Stimulated activated CD4-positive, alpha-beta T cell treated with anti-CD3 and anti-CD28 coated beads, Interleukin-15, amount 100 ng/mL, for 1 hour (primary cell): Measurements from ENCODE around the gene RALGAPB.
"Not testable (repeated sequence)": the region's sequence is repeated elsewhere in the genome, so short reads cannot be mapped to it uniquely, and the experiment has no call there.

ENCODE experiments used
- DNase-seq, 2 donors: peaks; one replicate each; pipeline ENCODE4 v3.0.0-alpha.2; 2020; ENCODE audit warnings: low read depth in 1 of 2, low spot score in 1 of 2

The RALGAPB gene

DNA sequence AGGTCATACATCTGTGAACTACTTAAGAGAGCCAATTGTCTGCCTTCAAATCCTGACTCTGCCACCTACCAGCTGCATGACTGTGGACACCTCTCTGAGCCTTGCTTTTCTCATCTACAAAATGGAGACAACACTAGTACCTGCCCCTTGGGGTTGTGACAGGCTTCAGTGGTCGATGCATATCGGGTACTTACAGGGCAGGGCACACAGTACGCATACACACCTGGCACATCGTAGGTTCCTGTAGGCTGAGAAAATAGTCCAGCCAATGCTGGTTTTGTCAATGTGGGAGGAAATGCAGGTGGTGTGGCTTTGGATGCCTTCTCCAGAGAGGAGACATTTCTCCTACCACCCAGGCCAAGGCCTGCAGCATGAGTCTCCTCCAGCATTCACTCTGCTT is 110.7 kb downstream of the RALGAPB start:
- no peak for DNase-seq

DNA sequence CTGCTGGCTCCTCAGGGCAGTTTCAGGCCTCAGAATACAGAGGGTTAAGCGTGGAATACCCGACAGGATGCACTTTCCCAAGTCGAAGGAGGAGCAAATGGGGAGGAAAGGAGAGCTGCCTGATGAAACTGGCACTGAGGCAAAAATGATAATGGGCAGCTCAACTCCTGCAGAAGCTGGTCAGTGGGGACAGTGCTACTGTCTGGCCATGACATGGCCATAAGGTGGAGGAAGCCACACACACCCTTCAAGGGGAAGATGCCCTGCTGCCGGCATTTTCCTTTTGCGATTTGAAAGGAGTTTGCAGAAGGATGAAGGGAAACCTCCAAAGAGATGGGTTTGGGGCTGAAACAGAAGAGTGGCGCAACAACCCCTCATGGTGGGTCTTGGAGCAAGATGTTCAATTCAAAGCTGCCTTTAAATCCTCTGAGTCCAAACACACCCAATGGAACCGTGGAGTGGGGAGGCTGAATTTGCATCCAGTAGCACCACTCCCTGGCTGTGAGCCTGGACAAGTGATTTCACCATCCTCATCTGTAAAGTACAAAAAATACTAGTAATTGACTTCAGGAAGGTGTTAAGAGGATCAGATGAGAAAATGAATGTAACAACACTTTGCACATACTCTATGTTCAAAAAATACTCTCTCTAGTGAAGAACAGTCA is 111.6 kb downstream of the RALGAPB start:
- no peak for DNase-seq

DNA sequence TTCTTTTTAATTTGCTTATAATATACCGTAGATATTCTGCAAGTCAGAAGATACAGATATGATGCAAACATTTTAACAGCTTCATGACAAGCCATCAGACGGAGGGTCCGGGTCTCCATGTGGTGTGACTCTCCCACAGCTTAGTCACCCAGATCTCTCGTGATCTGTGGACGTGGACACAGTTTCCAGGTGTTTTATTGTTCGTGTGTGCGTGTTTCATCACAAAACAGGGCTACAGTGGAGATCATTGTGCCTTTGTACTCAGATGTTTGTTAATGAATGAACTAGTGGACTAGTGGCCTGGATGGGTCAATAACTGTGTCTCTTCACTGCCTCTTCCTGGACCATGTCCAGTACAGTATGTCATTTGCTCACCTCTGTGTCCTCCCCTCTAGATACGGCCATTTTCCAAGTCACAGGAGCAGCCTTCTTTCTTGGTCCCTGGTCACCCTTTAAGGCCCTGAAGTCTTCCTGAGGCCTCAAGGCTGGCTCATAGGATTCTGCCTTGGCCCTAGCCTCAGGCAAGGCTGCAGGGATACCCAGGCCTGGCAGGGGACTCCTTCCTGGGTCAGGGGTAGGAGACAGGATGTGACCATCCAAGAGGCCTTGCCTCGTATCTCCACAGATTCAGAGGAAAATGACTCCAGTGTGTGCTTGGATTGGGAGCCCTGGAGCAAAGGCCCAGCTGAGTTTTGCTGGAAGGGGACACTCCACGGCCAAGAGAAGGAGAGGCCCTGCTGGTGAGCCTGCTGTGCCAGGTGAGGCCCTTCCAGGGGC is 112.9 kb downstream of the RALGAPB start:
- no peak for DNase-seq

DNA sequence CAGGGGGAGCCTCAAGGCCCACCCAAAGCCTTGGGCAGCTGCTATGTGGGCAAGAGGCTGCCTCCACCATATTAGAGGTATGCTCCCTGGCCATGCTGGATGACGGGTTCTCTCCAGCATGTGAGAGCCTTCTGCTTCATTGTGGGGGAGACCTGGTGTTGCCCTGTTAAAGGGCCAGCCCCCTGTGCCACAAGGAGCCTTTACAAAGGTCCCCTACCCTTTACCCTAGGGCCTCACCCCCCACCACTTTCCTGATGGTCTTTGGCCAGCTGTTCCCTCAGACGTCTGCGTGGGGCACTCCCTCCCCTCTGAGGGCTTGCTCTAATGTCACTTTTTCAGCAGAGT is 113.5 kb downstream of the RALGAPB start:
- DNase-seq, result no peak

DNA sequence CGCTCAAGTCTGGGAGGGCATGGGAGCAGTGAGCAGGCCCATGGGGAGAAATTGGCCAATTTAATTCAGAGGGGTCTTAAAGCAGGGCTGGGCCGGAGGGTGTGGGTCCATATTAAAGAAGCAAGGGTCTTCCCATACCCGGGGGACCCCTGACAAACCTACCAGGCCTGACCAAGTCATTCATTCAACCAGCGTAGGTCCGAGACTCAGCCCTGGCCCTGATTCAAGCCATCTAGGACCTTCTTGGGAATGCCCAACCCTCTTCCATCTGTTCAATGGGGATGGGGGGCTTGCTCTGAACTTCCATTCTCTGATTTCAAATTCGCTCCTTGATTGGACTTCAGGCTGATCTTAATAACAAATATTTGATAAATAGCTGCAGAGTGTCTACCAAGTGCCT is 115.7 kb downstream of the RALGAPB start:
- DNase-seq, result no peak

DNA sequence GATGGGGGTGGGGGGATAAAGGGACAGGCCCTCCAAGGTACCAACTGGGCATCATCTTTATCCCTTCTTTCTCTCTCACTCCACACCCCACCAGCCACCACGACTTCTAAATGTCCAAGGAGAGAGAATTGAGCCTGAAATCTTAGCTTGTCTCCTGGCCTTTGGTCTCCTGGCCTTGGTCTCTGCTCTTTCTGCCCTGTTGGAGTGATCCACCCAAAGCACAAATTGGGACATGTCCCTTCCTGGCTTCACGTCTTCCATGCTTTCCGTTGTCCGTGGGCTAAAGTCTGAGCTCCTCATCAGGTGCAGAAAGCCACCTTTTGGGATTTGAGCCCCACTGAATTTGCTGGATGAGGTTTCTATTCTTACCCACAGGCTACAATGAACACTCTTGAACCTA is 116.7 kb downstream of the RALGAPB start:
- DNase-seq, result no peak

DNA sequence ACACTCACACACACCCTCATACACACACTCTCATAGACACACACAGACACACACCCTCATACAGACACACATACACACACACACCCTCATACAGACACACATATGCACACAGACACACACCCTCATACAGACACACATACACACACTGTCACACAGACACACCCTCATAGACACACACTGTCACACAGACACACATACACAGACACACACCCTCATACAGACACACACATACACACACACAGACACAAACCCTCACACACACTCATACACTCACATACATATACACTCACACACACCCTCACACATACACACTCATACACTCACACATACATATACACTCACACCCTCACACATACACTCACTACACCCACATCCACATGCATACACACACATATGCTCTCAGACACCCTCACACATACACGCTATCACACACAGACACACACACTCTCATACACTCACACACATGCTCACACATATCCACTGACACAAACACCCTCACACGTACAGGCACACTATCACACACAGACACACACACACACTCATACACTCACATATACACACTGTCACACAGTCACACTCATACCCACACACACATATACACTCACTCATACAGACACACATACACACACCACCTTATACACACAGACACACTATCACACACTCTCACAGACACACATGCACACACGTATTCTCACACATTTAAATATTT is 117.5 kb downstream of the RALGAPB start:
- DNase-seq, result no peak

DNA sequence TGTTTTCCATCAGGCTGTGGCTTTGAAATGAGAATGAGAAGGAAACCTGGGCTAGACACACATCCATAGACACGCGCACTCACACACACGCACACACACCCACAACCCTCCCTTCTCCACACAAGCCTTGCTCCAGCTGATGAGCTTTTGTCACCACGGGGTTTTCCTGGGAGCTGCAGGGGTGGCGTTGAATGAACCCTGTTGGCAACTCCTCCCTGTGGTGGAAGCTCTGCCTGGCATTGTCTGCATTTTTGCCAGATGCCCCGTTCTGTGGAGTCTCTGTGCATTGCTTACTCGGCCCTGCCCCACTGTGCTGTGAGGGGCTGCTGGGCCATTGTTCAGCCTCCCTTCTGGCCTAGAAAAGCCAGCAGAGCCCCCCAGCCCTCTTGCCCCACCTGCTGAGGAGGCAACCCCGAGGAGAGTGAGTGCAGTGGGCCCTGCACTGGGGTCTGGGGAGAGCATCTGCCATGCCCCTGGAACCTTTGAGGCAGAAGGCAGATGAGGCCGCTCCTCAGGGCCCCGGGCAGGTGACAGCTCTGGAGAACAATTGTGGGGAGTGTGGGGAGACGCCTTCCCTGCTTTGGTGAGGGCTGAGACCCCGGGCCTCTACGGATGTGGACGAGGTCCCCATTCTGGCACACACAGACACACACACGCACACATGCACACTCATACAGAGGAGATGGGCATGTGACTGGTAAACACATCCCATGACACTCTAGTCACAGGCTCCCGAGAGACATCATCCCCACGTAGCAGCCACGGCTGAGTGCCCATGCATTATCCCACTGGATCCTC is 118.2 kb downstream of the RALGAPB start:
- DNase-seq, result no peak

DNA sequence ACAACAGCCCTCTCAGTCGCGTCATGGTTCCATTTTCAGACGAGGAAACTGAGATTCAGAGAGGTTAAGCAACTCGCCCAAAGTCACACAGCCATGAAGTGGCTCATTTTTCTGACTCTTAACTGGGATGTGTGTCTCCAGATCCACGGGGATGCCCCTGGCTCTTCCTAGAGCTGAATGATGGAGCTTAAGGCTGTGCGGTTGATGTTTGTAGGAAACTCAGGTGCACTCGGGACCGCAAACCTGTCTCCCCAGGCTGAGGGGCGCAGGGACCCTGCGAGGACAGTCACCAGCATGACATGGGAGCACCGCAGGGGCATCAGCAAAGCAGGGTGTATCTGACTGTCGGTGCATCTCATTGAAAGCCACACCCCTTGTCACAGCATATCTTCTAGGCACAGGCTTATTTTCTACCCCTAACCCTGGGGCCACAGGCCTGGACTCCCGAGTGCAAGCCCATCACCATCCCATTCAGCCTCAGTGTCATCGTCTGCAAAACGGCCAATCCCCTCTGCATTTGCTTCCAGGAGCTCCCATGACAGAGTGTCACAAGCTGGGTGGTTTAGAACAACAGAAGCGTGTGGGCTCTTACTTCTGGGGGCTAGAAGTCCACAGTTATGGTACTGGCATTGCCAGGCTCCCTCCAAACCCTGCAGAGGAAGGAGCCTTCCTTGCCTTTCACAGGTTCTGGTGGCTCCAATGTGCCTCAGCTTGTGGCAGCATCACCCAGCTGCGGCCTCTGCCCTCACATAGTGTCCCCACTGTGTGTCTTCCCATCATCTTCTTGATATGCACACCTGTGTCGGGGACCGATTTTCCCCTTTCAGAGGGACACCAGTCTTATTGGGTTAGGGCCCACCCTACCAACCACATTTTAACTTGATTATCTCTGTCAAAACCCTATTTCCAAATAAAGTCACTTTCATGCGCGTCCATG is 119.1 kb downstream of the RALGAPB start:
- DNase-seq, result no peak

DNA sequence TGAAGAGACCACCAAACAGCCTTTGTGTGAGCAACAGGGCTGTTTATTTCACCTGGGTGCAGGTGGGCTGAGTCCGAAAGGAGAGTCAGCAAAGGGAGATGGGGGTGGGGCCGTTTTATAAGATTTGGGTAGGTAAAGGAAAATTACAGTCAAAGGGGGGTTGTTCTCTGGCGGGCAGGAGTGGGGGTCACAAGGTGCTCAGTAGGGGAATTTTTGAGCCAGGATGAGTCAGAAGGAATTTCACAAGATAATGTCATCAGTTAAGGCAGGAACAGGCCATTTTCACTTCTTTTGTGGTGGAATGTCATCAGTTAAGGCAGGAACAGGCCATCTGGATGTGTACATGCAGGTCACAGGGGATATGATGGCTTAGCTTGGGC is 119.8 kb downstream of the RALGAPB start:
- not testable (repeated sequence) for DNase-seq

DNA sequence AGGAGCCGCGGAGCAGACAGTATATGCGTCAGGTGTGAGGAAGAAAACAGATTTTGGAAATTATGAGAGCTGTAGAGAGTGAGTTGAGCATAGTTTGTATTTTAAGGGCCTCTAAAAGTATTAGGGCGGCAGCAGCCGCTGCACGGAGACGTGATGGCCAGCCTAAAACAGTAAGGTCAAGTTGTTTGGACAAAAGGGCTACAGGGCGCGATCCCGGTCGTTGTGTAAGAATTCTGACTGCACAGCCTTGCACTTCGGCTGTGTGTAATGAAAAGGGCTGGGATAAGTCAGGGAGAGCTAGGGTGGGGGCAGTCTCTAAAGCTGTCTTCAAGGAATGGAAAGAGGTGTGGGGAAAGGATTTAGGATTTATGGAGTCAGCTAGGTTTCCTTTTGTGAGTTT is 121.6 kb downstream of the RALGAPB start:
- not testable (repeated sequence) for DNase-seq

DNA sequence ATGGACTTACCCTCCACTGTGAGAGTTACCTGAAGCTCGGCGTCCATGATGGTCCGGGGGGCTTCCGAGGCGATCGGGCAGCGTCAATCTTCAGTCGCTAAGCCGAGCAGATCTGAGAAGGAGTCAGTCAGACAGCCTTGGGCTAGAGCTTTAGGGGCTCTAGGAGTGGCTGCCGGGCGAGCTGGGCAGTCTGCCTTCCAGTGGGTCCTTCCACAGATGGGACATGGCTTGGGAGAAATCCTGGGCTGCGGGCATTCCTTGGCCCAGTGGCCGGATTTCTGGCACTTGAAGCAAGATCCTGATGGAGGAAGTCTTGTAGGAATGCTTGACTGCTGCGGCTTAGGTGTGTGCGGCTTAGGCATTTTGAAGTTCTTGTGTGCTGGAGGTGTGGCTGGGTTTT is 123.2 kb downstream of the RALGAPB start:
- not testable (repeated sequence) for DNase-seq

DNA sequence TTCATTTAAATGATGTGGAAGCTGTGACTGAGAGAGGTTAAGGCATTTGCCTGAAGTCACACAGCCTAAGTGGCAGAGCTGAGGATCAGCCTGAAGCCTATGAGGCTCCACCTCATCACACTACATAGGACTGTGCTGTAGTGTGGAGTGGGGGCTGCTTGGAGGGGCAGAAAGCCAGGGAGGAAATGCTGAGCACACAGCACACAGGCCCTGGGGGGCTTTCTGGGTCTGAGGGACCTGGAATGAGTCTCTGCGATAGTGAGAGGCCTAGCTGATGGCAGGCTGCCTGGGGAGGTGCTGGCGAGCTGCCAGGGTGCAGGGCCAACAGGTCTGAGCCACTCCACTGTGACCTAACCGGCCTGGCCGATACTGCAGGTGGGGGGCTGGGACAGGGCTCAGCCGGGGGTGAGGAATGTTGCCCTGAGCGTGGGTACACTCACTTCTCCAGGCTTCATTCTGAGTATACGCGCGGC is 126.8 kb downstream of the RALGAPB start:
- no peak for DNase-seq

DNA sequence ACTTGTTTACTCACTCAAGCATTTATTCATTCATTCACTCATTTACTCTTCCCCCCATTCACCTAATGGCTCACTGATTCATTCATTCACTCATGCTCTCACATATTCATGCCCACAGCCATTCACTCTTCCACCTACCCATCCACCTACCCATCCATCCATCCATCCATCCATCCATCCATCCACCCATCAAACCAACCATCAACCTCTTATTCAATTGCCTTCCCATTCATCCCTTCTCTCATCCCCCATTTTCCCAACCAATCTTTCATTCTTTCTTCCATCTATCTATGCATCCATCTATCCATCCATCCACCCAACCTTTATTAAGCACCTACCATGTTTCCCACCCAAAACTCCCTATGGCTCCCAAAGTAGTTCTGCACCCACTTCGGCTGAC is 127.4 kb downstream of the RALGAPB start:
- no peak for DNase-seq

DNA sequence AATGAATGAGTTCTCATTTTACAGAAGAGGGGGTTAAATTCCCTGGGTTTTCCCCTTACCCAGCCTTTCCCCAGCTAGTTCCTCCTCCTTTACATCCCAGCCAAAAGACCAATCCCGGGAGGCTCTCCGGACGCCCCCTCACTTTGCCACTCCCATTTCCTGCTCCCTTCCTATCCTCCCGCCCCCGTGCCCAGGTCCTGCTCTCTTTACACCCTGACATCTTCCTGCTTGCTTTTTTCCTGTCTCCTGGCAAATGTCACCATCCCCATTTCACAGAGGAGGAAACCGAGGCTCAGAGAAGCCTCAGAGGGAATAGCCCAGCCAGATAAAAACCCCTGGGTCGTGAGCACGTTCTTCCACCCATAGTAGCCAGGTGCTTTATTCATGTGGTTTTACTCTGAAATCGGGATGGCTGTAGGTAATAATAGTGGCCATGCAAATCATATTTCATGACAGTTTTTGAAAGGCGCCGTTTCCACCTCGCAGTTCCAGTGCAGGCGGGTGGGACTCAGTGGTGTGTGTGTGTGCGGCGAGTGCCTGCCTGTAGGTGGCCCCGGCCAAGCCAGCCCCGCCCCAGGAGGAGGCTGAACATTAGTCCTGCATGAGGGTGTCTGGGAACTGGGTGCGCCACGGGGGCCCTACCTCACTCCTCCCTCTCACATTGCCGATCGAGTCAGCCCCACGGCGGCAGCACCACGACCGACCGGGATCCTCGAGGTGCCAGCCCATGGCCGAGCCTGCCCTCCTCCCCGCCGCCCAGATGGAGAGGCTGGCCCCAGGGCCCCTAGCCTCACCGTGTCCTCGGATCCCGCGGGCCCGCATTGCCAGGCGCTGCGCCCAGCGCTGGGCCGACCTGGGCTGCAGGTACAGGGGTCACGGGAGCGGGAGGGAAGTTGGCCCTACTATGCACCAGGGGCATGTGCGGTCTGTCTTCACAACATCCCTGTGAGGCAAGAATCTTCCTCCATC is 128.9 kb downstream of the RALGAPB start, which contains the start of gene ARHGAP40:
ARHGAP40 (plus strand) TSS at position 594 of the 969 bp plus-strand sequence.
- no peak for DNase-seq

DNA sequence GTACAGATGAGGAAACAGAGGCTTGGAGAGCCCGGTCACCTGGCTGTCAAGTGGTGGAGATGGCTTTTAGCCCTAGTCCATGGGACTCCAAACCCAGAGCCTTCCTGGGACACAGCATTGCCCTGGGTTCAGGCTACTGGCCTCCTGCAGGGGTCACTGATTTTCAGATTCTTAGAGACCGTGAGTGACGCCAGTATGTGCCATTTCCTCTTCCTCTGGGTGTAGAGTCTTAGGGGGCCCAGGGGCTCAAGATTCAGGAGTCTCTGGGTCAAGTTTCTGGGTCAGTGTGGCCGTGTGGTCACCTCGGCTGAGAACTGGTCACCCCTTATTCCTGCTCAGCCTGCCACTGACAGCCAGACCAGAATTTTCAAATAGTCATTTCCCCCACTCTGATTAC is 129.5 kb downstream of the RALGAPB start:
- DNase-seq, result no peak

DNA sequence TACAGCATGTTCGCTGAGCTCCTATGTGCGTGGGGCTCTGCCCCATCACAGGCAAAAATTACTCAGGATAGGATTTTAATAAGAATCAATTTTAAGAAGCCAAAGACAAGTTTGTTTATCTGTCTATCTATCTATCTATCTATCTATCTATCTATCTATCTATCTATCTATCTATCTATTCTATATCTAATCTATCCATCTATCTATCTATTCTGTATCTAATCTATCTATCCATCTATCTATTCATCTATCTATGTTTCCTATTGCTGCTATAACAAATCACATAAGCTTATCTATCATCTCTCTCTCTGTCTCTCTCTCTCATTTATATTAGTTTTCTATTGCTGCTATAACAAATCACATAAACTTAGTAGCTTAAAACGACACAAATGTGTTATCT is 130.6 kb downstream of the RALGAPB start:
- DNase-seq, result no peak

DNA sequence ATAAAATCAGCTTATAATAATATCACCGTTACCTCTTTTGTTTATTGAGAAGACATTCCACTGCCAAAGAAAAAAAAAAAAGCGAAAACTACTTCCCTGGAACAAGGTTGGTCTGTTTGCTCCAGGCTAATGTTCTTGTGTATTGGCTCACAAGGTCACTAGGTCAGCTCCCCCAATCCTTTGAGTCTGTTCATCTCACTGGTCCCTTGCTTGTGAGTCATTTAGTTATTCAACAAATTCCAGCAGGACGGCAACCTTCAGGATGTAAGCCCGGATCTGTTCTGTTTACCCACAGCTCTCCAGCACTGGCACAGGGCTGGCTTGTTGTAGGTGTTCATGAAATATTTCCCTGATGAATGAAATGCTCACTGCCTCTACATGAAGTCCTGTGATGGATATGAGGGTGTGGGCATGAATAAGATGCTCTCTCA is 132.2 kb downstream of the RALGAPB start:
- no peak for DNase-seq

DNA sequence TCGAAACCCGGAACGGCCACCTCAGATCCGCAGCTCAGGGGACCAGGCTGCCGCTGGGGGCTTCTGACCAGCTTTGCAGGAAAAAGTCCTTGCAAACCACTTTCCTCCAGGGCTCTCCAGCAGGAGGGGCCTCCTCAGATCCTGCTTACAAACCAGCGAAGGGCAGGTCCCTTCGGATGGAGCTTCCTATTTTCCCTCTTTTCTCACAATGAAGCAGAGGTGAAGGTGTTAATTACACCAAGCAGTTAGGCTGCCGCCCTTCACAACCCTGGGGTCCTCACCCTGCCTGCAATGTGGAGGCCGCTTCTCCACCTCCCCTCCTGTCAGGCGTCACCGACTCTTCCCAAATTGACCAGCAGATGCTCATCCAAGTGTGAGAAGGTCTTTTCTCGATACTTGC is 134.7 kb downstream of the RALGAPB start:
- DNase-seq, result no peak
